GM23248 (cell line): ENCODE results near the gene EDEM2.

Source experiments
- EZH2 ChIP-seq: fragments of 200-600 bp; sonication (generic); IDR thresholded peaks from 2 replicates; pipeline ENCODE4 v1.6.1; 2018; ENCODE audit warnings: antibody characterized with exemption, mild to moderate bottlenecking; ENCODE audit not compliant: insufficient read depth, poor library complexity, severe bottlenecking
- EZH2phosphoT487 ChIP-seq: fragments of 200-600 bp; sonication (generic); IDR thresholded peaks from 2 replicates; pipeline ENCODE4 v1.6.1; 2018; ENCODE audit warnings: antibody characterized with exemption, moderate library complexity, mild to moderate bottlenecking, low read depth; ENCODE audit not compliant: insufficient read depth

DNA sequence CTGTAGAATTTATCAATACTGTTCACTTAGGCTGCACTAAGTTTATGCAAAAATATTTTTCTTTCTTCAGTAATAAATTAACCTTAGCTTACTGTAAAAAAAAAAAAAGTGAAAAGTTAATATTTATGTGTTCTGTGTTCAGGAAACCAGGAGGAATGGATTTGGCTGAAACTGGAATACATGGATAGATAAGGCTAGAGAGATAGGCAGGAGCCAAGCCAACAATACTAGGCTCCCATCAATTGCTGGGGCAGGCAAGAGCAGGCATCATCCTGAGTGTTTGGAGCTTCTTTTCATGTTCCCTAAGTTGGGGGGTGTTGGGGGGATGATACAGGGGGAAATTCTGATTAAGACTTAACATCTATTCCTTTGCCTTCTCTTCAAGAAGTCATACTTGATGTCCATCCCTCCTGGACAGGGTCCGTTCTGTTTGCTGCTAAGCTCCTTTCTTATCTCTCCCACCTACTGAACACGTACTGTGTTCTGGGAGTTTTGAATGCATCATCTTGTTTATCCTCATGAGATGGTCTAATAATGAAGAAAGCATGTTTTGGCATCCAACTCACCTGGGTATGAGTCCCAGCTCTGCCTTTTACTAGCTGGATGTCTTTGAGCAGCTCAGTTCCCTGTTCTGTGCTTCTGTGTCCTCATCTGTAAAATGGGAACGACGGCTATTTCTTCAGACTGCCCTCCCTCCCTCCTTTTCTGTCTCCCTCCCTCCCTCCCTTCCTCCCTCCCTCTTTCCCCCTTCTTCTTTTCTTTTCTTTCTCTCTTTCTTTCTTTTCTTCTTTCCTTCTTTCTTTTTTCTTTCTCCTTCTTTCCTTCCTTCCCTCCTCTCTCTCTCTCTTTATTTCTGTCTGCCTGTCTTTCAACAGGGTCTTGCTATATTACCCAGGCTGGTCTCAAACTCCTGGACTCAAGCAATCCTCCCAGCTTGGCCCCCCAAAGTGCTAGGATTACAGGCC is 18.4 kb upstream of the EDEM2 start:
- TF ChIP-seq EZH2 (no peak), EZH2phosphoT487 (no peak)
